Neural crest cell (in vitro differentiated cells): ENCODE measurements around the gene RAPGEF1. TPM values are rescaled to one million over a fixed set of nuclear protein-coding genes. Genes with fewer than 3 reads are reported as not detected.
"Not testable (repeated sequence)": the region's sequence is repeated elsewhere in the genome, so short reads cannot be mapped to it uniquely, and the experiment has no call there.

Experiments used
- DNase-seq: peaks from one replicate; pipeline ENCODE4 v3.0.0; 2021; ENCODE audit warnings: low read depth, mixed read lengths, low spot score
- H3K27ac Mint-ChIP-seq: one replicate; pipeline ENCODE4 v1.8.0; 2021; ENCODE audit warnings: mild to moderate bottlenecking, mixed read lengths; ENCODE audit not compliant: unreplicated experiment
- H3K27me3 Mint-ChIP-seq: 2 replicates; pipeline ENCODE4 v1.8.0; 2021; ENCODE audit warnings: low read depth, mild to moderate bottlenecking, mixed read lengths
- H3K36me3 Mint-ChIP-seq: 2 replicates; pipeline ENCODE4 v1.8.0; 2021; ENCODE audit warnings: low read depth, mild to moderate bottlenecking, mixed read lengths
- H3K4me1 Mint-ChIP-seq: 2 replicates; pipeline ENCODE4 v1.8.0; 2021; ENCODE audit warnings: mixed read lengths
- H3K4me3 Mint-ChIP-seq: one replicate; pipeline ENCODE4 v1.8.0; 2021; ENCODE audit warnings: mild to moderate bottlenecking, mixed read lengths
- H3K9me3 Mint-ChIP-seq: 2 replicates; pipeline ENCODE4 v1.8.0; 2021; ENCODE audit warnings: mixed read lengths
- total RNA-seq: library from RNA; stranded (reverse); gene quantifications from 2 replicates; pipeline ENCODE4 v1.2.1, GENCODE V29; 2021
- TF ChIP-seq, protein P1 (sequence below): fragments of 200-600 bp; sonication (generic); conservative IDR thresholded peaks from 2 replicates; pipeline ENCODE4 v1.5.0; 2021; ENCODE audit warnings: antibody characterized with exemption, mild to moderate bottlenecking

Gene RAPGEF1
- total RNA-seq, 1 donor from 2014 or later: 68.1 TPM

DNA sequence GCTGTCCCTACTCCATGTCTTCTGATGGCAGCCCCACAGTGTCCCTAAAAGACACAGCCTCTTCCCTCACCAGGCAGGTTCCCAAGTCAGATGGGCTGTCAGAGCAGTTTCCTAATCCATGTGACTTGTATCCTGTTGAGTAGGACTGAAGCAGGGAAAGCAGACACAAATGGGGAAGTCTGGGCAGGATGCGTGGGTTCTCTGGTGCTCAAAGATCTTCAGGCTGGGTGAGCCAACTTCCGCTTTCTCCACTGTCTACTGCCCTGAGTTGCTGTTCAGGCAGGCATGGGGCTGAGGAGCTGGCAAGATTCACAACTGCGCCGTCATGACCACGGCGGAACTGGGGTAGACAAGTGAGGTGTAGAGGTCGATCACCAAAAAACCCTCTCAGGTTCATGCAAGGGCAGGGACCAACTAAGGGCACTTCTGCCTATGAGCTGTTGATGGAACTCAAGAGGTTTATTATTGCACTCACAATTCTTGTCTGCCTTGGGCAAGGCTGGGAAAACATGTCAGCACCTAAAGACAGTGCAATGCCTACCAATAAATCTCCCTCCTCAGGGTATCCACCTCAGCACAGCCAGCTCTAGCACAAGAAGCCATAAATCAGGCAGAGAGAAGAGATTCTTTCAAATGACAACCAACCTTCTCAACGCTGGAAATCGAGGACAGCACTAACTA is 83.4 kb downstream of the RAPGEF1 start:
- DNase-seq: no peak
- TF ChIP-seq, protein P1, sequence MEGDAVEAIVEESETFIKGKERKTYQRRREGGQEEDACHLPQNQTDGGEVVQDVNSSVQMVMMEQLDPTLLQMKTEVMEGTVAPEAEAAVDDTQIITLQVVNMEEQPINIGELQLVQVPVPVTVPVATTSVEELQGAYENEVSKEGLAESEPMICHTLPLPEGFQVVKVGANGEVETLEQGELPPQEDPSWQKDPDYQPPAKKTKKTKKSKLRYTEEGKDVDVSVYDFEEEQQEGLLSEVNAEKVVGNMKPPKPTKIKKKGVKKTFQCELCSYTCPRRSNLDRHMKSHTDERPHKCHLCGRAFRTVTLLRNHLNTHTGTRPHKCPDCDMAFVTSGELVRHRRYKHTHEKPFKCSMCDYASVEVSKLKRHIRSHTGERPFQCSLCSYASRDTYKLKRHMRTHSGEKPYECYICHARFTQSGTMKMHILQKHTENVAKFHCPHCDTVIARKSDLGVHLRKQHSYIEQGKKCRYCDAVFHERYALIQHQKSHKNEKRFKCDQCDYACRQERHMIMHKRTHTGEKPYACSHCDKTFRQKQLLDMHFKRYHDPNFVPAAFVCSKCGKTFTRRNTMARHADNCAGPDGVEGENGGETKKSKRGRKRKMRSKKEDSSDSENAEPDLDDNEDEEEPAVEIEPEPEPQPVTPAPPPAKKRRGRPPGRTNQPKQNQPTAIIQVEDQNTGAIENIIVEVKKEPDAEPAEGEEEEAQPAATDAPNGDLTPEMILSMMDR: no peak
- Mint-ChIP-seq H3K36me3 (no peaks in the 10 kb centered on the region), H3K27ac (no peak overlapping the region), H3K4me3 (no peak overlapping the region), H3K9me3 (no peaks in the 10 kb centered on the region), H3K27me3 (no peaks in the 10 kb centered on the region), H3K4me1 (peaks cover 18% of the 10 kb centered on the region)

DNA sequence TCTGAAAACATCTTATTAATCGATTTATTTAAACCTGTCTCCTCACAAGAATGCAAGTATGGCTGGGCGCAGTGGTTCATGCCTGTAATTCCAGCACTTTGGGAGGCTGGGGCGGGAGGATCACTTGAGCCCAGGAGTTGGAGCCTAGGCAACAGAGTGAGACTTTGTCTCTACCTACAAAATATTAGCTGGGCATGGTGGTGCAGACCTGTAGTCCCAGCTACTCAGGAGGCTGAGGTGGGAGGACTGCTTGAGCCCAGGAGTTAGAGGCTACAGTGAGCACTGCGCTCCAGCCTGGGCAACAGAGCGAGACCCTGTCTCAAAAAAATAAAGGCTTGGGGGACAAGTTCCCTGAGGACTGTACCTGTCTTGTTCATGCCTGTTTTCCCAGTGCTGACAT is 85.5 kb downstream of the RAPGEF1 start:
- H3K27me3 Mint-ChIP-seq, H3K9me3 Mint-ChIP-seq, H3K4me1 Mint-ChIP-seq, H3K4me3 Mint-ChIP-seq, H3K36me3 Mint-ChIP-seq, H3K27ac Mint-ChIP-seq, DNase-seq: not testable (repeated sequence)

DNA sequence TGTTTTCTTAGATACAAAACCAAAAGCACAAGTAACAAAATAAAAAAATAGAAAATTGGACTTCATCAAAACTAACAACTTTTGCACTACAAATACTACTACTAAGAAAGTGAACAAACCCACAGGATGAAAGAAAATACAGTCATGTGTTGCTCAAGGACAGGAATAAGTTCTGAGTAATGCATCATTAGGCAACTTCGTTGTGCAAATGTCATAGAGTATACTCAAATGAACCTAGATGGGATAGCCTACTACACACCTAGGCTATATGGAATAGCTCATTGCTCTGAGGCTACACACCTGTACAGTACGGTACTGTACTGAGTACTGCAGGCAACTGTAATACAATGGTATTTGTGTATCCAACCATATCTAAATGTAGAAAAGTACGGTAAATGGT is 88.3 kb downstream of the RAPGEF1 start:
- DNase-seq: no peak
- Mint-ChIP-seq H3K27me3 (no peaks in the 10 kb centered on the region), H3K4me3 (no peak overlapping the region), H3K27ac (no peak overlapping the region), H3K36me3 (no peaks in the 10 kb centered on the region), H3K4me1 (peaks cover 7% of the 10 kb centered on the region), H3K9me3 (no peaks in the 10 kb centered on the region)
- TF ChIP-seq, protein P1: no peak

DNA sequence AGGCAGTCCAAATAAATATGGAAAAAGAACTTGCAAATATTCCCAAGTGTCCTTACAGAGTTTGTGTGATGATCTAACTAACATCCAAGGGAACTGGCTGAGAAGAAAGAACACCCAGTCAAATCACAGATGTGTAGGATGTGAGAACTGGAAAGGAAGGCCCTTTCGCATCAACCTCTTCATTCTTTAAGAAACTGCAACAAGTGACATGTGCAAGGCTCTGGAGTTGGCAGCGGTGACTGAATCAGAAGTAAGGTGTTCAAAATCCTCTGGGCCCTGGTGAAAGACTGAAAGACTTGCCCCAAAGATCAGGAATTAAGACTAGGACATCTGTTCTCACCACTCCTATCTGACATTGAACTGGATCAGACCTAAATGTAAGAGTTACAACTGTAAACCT is 88.7 kb downstream of the RAPGEF1 start:
- DNase-seq: no peak
- H3K4me1 Mint-ChIP-seq: peaks cover 7% of the 10 kb centered on the region
- TF ChIP-seq, protein P1: no peak
- H3K27ac Mint-ChIP-seq: no peak overlapping the region
- no peaks in the 10 kb centered on the region for H3K27me3 Mint-ChIP-seq
- no peak overlapping the region for H3K4me3 Mint-ChIP-seq
- H3K36me3 Mint-ChIP-seq: no peaks in the 10 kb centered on the region
- no peaks in the 10 kb centered on the region for H3K9me3 Mint-ChIP-seq

DNA sequence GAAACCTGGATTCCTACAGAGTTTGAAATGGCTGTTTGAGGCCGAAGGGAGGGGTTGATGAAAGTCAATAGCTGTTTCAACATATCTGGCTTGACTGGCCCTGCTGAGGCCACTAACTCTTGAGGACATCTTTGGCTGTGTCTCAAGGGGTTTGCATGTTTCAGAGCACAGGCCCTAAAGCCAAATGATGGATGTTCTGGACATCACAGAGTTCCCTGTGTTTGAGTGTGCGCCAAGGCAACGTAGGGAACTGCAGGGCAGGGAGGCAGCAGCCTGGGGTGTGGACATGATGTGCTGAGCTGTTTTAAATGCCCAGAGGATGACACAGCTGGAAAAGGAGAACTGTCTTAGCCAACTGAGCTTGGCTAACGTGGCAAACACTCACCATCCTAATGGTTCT is 89.6 kb downstream of the RAPGEF1 start:
- no peak overlapping the region for H3K4me3 Mint-ChIP-seq
- H3K36me3 Mint-ChIP-seq: no peaks in the 10 kb centered on the region
- DNase-seq: no peak
- TF ChIP-seq, protein P1: no peak
- H3K9me3 Mint-ChIP-seq: no peaks in the 10 kb centered on the region
- H3K27me3 Mint-ChIP-seq: no peaks in the 10 kb centered on the region
- H3K4me1 Mint-ChIP-seq: peaks cover 7% of the 10 kb centered on the region
- H3K27ac Mint-ChIP-seq: no peak overlapping the region

DNA sequence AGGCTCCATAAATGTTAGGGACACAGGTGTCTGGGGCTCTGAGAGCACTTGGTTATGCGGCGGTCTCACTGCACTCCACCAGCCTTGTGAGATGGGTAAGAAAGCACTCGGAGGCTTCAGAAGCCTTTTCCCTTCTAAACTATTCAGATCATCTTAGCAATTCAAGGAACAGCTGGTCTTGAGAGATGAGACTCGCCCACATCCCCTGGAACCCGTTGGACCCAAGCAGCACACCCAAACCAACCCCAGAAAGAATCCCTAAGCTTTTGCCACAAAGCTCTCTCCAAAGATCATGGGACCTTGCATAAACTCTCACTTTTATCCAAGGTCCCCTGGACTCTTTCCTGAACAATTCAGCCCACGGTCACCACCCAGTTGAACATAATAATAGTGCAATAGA is 90.2 kb downstream of the RAPGEF1 start:
- Mint-ChIP-seq H3K36me3 (no peaks in the 10 kb centered on the region), H3K4me1 (peaks cover 11% of the 10 kb centered on the region), H3K27me3 (no peaks in the 10 kb centered on the region), H3K27ac (no peak overlapping the region), H3K9me3 (no peaks in the 10 kb centered on the region), H3K4me3 (no peak overlapping the region)
- DNase-seq: no peak
- TF ChIP-seq, protein P1: no peak
